BJ (cell line): ENCODE data around the gene UBA3. TPM values are rescaled to one million over a fixed set of nuclear protein-coding genes. Genes with fewer than 3 reads are reported as not detected.
A peak's percentile ranks its signal among the peaks of the same experiment; 100 is the strongest.

Experiments used
- CTCF ChIA-PET: fragments of 350-600 bp; formaldehyde crosslinking; extraction: SDS; loops from one replicate; lab custom pipeline; 2021; ENCODE audit warnings: antibody characterized with exemption, inconsistent platforms; lab: Yijun Ruan, JAX
- POLR2A ChIA-PET: fragments of 300-600 bp; sonication (Branson Sonifier 250); formaldehyde crosslinking; extraction: SDS; loops from one replicate; lab custom pipeline; 2021; ENCODE audit warnings: antibody characterized with exemption; lab: Charles Lee
- DNase-seq: peaks from one replicate; pipeline ENCODE4 v3.0.0-alpha.2; 2011; ENCODE audit warnings: low read depth
- H3K27me3 ChIP-seq: 2 replicates; pipeline ENCODE4 v1.6.0; 2011; ENCODE audit warnings: low read length; ENCODE audit not compliant: control insufficient read depth, insufficient read depth
- H3K36me3 ChIP-seq: 2 replicates; pipeline ENCODE4 v1.5.1; 2011; ENCODE audit warnings: low read length; ENCODE audit not compliant: control insufficient read depth, insufficient read depth
- H3K4me3 ChIP-seq: 2 replicates; pipeline ENCODE4 v1.5.1; 2011; ENCODE audit warnings: low read depth, mild to moderate bottlenecking, control low read depth, low read length
- CTCF ChIP-seq: IDR thresholded peaks from 2 replicates; pipeline ENCODE4 v1.5.1; 2011; ENCODE audit warnings: low read depth, mild to moderate bottlenecking, control low read depth, inconsistent platforms, low read length, moderate library complexity; ENCODE audit not compliant: insufficient read depth
- polyA plus RNA-seq: library from polyadenylated mRNA; depleted of rRNA; stranded (reverse); fragments of >200 nt; gene quantifications from 2 replicates; pipeline ENCODE4 v1.2.3, GENCODE V29; 2011; rRNA removed
- small RNA-seq: library from RNA; depleted of rRNA; stranded (forward); fragments of <200 nt; gene quantifications from one replicate; pipeline ENCODE3, GENCODE V24; 2012; ENCODE audit warnings: low replicate concordance, low read depth; ENCODE audit not compliant: insufficient read length

The UBA3 gene
- polyA plus RNA-seq, 1 experiment: 36.6 TPM

- CTCF ChIA-PET: interaction anchor here (1.0 kb wide), 1 partner anchor 37 kb away, joined by 3 read pairs; no protein-coding TSS in a partner anchor
- Histone ChIP-seq H3K36me3 (peaks cover 17% of the 10 kb centered on the region), H3K27me3 (no peaks in the 10 kb centered on the region), H3K4me3 (no peak overlapping the region)
- no peak for TF ChIP-seq CTCF
- DNase-seq: no peak
- POLR2A ChIA-PET: no interaction called here
These were observed 74.9 kb downstream of the UBA3 start for GRCh38 chr3:69005071-69005790.

Small RNA genes lying within 50 kb of the gene (small RNA-seq; reads per million reads assigned to genes)
- gene MIR3136: 2.7 reads per million, percentile 32 among the genes with 10 or more reads in this experiment

Other genes starting within 250 kb of the UBA3 start
- not detected in 2 replicates for gene TAFA4, start 147.8 kb downstream of the UBA3 start, polyA plus RNA-seq
- 18.9 and 31.2 TPM in 2 replicates for gene EOGT, start 66.7 kb downstream of the UBA3 start, polyA plus RNA-seq
- 7.7 and 14.3 TPM in 2 replicates for gene TMF1, start 28.0 kb downstream of the UBA3 start, polyA plus RNA-seq
- gene ARL6IP5, start 4.6 kb upstream of the UBA3 start, polyA plus RNA-seq: 129 TPM in 2 replicates
- not detected in 2 replicates for gene LMOD3, start 42.2 kb upstream of the UBA3 start, polyA plus RNA-seq